Adipose tissue (tissue), 3 donors: ENCODE measurements around the gene DERL3. TPM values are rescaled to one million over a fixed set of nuclear protein-coding genes. Genes with fewer than 3 reads are reported as not detected.

Source experiments
- H3K27ac ChIP-seq: one replicate; pipeline ENCODE4 v1.5.1; 2013; ENCODE audit warnings: low read depth, low read length
- WGBS, 3 donors: extraction: QIAGEN DNeasy Blood & Tissue Kit; methylation state at CpG; one replicate each; pipeline ENCODE4 v1.1.7; 2013; 5-methylcytosine and 5-hydroxymethylcytosine counted together
- polyA plus RNA-seq, 3 donors: library from polyadenylated mRNA; stranded (reverse); fragments of 200-250 nt; gene quantifications; one replicate each; pipeline ENCODE4 v1.2.3, GENCODE V29; 2013
- donor health status: healthy with polysubstance abuse.
- donor health status: Bipolar disorder and iron deficiency.
- donor health status: healthy.

The DERL3 gene
- polyA plus RNA-seq, 3 donors: 0.79 to 26.4 (median 1.9) TPM

DNA sequence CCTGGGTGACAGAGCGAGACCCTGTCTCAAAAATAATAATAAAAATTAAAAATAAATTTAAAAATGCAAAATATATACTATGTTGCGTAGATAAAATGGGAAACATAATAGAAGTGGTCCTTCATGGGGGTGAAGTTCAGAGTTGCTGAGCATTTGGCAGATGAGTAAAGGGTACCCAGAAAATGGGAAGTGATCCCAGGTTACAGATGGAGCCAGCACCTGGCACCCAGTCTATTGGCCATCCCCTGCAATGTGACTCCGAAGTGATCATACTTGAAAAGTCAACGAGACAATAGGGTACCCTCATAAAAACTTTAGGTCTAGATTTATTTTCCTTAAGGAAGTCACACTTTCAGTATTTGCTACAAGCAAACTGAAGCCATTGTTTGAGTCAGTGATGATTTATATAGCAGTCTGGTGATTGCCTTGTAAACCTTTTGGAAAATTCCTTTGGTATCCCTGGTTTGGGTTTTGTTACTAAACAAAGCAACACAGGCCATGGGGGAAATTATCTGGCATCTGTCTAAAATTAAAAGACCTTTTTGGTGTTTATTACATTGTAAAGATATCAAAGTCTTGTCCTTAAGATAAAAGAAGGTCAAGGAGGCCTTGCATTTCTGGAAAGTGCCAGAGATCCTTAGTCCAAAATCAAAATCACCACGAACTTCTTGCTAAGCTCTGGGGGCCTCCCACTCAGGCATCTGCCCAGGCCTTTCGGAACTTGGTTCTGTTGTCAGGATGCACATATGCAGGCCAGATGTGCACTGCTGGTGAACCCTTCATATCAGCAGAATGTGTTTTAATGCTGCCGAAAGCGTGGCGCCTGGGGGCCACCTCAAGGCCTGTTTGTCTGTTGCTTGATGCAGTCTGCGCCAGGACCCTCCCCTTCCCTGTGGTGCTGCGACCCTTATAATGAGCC, 47.7 kb downstream of the DERL3 start:
- 59 to 69% (median 68%) methylated on average over 11 of the region's 11 CpGs for WGBS, 3 donors
- H3K27ac ChIP-seq: no peak overlapping the region

DNA sequence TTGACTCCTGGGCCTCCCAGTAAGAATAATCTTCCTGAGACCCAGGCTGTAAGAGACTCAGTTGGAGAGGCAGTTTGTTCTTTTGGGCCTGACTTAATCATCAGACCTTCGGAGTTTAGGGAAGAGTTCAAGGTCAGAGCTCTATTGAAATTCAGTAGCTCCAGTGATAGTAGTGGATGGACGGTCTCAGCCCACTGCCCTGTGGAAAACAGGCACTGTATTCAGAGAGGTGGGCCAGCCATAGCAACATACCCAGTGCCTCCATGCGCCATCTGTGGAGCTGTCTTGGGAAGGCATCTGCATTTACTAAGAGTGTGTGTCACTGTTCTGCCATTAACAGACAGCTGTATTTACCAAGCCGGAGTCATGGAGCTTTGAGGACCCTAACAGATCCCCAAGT, 49.2 kb downstream of the DERL3 start:
- 59 to 90% (median 89%) methylated on average over 4 of the region's 4 CpGs for WGBS, 3 donors
- no peak overlapping the region for H3K27ac ChIP-seq

DNA sequence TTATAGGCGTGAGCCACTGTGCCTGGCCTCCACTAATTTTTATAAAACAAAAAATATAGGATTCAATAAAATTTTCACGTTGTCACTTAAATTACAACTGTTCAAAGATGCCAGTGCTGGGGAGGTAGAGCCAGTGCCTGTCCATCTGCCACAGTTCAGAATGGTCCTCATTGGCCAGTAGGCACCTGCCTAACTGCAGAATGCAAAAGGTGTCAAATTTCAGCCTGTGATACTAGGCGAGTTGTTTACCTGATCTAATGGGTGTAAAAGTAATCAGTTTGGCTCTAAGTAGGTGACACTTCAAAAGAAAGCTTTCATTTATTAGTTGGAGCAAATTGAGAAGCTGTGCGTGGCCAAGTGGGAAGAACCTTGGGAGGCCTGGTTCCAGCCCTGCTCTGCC, 49.7 kb downstream of the DERL3 start:
- no peak overlapping the region for H3K27ac ChIP-seq
- 38 to 88% (median 83%) methylated on average over 4 of the region's 4 CpGs for WGBS, 3 donors

DNA sequence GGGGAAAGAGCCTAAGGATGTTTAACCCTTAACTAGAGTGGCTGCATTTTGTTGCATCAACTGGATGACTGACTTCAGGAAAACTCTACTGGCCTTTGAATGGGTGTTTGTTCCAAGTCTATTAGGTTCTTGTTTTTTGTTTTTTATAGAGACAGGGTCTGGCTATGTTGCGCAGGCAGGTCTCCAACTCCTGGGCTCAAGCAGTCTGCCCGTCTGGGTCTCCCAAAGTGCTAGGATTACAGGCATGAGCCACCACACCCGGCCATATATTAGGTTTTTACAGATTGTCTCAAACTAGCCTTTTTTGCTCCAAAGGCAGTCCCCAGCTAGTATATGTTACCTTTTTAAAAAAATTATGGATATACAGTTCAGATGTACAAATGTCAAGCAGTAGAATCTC, 50.9 kb downstream of the DERL3 start:
- 58 to 66% (median 61%) methylated on average over 3 of the region's 3 CpGs for WGBS, 3 donors
- H3K27ac ChIP-seq: no peak overlapping the region

DNA sequence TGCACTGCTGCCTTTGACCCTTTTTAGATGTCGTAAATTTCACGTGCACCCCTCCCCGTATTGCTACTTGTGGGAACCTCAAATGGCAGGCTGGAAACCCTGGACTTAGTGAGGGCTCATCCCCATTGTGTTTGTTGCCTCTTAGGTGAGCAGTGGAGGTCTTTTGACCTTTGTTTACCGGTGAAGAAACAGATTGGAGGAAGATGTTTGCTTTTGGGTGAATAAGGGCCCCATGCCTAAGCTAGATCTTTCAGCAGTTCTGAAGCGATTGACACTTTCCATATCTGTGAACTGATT, 51.3 kb downstream of the DERL3 start:
- 1 to 5% (median 3%) methylated on average over 5 of the region's 5 CpGs for WGBS, 3 donors
- no peak overlapping the region for H3K27ac ChIP-seq

DNA sequence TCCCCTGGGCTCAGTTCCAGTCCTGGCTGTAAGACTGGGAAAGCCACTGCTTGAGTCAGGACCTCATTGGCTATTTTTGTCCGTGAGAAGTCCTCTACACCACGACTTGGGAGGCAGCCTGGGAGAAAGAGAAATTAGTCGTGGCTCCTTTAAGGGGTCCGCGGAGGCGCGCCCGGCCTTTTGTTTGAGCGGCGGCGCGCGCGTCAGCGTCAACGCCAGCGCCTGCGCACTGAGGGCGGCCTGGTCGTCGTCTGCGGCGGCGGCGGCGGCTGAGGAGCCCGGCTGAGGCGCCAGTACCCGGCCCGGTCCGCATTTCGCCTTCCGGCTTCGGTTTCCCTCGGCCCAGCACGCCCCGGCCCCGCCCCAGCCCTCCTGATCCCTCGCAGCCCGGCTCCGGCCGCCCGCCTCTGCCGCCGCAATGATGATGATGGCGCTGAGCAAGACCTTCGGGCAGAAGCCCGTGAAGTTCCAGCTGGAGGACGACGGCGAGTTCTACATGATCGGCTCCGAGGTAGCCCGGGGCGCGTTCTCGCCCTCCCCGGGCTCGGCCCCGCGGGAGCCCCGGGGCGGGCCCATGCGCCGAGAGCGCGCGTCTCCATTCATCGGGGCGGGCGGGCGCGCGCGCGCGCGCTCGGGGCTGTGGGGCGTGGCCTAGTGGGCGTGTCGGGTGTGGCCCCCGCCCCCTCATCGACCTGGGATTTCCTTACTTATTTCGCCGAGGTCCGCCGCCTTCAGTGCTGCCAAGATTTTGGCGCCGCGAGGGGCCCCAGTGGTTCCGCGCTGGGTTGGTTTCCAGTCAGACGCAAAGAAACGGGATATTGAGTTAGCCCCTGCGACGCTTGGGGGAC, 51.8 kb downstream of the DERL3 start, which contains the start of gene SMARCB1:
TSS of gene SMARCB1 (plus strand) at position 215 of the 848 bp plus-strand sequence. CDS start at position 419, 204 bp downstream.
- WGBS, 3 donors: 0 to 1% (median 0%) methylated on average over 76 to 97 of the region's 97 CpGs
- H3K27ac ChIP-seq: peak within 1 kb of the TSS; percentile 83

DNA sequence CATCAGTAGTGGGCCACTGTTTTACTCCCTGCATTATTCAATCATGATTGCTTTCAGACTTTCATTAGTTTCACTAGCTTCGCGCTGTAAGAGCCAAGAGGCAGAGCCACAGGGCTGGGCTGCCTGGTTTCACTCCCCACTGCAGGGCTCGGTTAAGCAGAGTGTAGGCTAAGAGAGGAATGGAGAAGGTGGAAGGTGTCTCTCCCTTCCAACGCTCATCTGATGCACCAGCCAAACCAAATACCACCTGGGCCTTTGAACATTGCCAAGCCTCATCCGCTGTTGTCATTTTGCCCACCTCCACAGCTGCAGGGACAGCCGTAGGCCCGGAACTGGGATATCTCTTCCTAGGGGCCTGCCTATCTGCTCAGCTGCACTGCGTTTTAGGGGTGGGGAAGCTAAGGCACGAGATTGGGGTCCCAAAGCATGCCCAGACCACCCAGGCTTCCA, 52.5 kb downstream of the DERL3 start:
- H3K27ac ChIP-seq: no peak overlapping the region
- 41 to 53% (median 48%) methylated on average over 9 of the region's 9 CpGs for WGBS, 3 donors

Other genes with a start within 250 kb of the DERL3 start
- gene DRICH1, start 206.7 kb downstream of the DERL3 start, polyA plus RNA-seq: under 1 TPM; 0.12 to 0.56 (median 0.18) TPM
- gene RGL4, start 148.0 kb downstream of the DERL3 start, polyA plus RNA-seq: 10 to 100 TPM in 1 of 3 donors, 1 to 10 TPM in 1, under 1 TPM in 1; 0.40 to 13.9 (median 9.5) TPM
- 1 to 10 TPM in 2 of 3 donors, under 1 TPM in 1; 0.71 to 1.3 (median 1.0) TPM for gene ZNF70, start 87.9 kb downstream of the DERL3 start, polyA plus RNA-seq
- 1 to 10 TPM in 1 of 3 donors, under 1 TPM in 1, not detected in 1; 0.87 to 1.1 TPM for gene VPREB3, start 84.6 kb downstream of the DERL3 start, polyA plus RNA-seq
- under 1 TPM in 1 of 3 donors, not detected in 2; 0.12 TPM for gene C22orf15, start 76.0 kb downstream of the DERL3 start, polyA plus RNA-seq
- 100 to 1,000 TPM in 2 of 3 donors, 10 to 100 TPM in 1; 75.1 to 432 (median 284) TPM for gene CHCHD10, start 71.0 kb downstream of the DERL3 start, polyA plus RNA-seq
- 1 to 10 TPM in 2 of 3 donors, under 1 TPM in 1; 0.66 to 1.9 (median 1.6) TPM for gene MMP11, start 66.2 kb downstream of the DERL3 start, polyA plus RNA-seq
- 10 to 100 TPM; 33.5 to 50.1 (median 38.6) TPM for gene SMARCB1, start 52.0 kb downstream of the DERL3 start, polyA plus RNA-seq
- gene SLC2A11, start 18.9 kb upstream of the DERL3 start, polyA plus RNA-seq: 10 to 100 TPM in 2 of 3 donors, 1 to 10 TPM in 1; 6.2 to 12.3 (median 10.3) TPM
- gene MIF, start 55.4 kb upstream of the DERL3 start, polyA plus RNA-seq: 100 to 1,000 TPM; 327 to 436 (median 380) TPM
- 10 to 100 TPM in 2 of 3 donors, 1 to 10 TPM in 1; 6.2 to 12.9 (median 10.0) TPM for gene GSTT2B, start 122.2 kb upstream of the DERL3 start, polyA plus RNA-seq
- 10 to 100 TPM in 1 of 3 donors, 1 to 10 TPM in 2; 1.8 to 10.6 (median 3.1) TPM for gene DDTL, start 127.9 kb upstream of the DERL3 start, polyA plus RNA-seq
- 100 to 1,000 TPM; 237 to 642 (median 528) TPM for gene DDT, start 135.4 kb upstream of the DERL3 start, polyA plus RNA-seq
- 1 to 10 TPM in 1 of 3 donors, under 1 TPM in 1, not detected in 1; 0.28 to 2.7 TPM for gene GSTT2, start 141.1 kb upstream of the DERL3 start, polyA plus RNA-seq
- not detected for gene GSTT4, start 166.4 kb upstream of the DERL3 start, polyA plus RNA-seq
- 10 to 100 TPM; 11.2 to 21.0 (median 14.2) TPM for gene CABIN1, start 172.3 kb upstream of the DERL3 start, polyA plus RNA-seq